NCI-H1436 (cell line): ENCODE results near the gene EGR1.
"Not testable (repeated sequence)": the region's sequence is repeated elsewhere in the genome, so short reads cannot be mapped to it uniquely, and the experiment has no call there.

Source experiments
- DNase-seq: peaks from one replicate; lab custom pipeline; 2025; lab: John Stamatoyannopoulos, UW

Gene EGR1

DNA sequence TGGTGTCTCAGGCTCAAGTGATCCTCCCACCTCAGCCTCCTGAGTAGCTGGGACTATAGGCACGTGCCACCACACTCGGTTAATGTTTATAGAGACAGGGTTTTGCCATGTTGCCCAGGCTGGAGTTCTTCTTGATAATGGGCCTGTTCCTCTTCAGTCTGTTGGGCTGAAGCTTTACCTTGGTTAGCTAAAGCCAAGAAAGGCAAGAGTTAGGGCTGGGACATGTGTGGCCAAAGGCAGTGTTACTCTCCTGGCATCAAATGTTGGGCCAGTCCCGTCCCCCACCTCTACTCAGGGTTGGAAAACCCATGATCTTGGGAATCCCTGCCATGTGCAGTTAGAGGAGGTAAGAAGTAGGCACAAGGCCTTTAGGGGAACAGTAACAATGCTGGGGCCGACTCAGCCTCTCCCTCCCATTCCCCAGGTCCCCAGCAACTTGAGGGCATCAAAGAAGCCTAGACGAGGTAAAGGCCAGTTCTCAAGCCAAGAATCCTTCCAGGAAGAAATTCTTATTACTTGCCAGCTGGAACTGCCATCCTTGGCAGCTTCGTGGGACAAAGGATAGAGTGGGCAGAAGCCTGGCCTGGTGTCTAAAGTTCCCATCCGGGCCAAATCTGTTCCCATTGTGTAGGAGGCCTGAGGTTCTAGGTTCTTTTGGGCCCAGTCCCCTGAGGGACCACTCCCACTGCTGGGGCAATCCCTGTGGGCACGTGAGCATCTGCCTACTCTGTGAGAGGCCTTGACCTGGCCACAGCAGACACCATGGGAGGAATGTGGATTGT is 4.5 kb downstream of the EGR1 start:
- no peak for DNase-seq

DNA sequence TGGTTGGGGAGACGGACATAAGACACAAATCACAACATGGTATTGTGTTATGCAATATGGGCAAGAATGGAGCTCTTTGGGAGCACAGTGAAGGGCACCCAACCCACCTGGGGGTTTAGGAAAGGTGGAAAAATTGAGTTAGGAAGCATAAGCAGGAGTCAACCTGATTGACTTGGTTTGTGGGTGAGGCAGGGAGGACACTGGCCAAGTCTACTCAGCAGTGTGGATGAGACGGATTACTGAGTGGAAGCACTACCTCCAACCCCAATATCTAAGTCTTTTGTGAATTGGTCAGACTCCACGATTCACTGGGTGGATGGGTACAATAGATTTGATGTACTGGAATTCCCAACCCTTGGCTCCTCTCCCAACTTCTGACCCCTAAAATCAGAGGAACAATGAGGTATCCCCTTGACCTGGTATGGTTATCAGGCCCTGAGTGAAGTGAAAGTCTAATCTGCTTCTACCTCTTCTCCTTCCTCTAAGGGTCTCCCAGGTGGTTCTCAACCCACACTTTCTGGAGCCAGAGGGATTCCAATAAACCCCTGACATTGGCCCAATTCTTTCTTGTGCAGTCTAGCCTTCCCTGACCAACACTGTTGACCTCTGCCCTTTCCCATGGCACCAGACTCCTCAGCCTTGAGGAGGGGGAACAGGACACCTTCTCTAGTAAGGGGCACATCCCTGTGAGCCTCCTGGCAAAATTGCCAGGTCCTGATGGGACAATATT is 5.2 kb downstream of the EGR1 start:
- no peak for DNase-seq

DNA sequence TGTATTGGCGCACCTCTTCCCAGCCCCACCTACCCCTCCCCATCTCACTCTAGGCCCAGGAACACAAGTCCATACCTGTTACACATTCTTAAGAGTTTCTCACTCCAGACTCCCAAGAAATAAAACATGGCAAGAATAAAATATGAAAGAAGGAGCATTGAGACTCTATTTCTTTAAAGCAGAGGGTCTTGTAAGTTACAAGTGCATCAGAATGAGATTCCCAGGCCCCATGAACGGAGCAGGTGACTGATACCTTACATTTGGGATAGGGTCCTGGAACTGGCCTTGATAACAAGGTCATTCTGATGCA is 5.7 kb downstream of the EGR1 start:
- DNase-seq, result no peak

DNA sequence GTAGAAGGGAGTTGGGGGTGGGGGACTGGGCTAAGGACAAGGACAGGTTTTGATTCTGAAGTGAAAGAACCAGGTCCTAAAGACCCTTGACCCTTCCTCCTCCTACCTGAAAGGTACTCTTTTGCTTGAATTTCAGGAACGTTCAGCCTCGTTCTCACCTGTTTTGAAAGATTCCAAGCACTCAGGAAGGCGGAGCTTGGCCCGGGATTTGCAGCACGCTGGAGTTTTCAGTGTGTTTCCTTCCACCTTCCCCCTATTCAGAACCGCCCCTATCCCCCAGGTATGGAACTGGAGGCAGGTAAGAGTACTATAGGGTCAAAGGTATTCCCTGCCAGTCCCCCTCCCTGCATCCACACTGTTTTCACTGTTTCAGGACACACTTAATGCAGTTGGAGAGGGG is 7.1 kb downstream of the EGR1 start:
- DNase-seq, result no peak

DNA sequence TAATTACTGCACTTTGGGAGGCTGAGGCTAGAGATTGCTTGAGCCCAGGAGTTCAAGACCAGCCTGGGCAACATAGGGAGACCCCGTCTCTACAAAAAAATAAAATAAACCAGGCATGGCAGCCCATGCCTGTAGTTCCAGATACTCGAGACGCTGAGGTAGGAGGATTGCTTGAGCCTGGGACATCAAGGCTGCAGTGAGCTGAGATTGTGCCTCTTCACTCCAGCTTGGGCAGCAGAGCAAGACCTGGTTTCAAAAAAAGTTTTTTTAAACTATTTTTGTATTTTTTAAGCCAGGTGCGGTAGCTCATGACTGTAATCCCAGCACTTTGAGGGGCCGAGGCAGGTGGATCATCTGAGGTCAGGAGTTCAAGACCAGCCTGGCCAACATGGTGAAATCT is 7.9 kb downstream of the EGR1 start:
- DNase-seq, result not testable (repeated sequence)

DNA sequence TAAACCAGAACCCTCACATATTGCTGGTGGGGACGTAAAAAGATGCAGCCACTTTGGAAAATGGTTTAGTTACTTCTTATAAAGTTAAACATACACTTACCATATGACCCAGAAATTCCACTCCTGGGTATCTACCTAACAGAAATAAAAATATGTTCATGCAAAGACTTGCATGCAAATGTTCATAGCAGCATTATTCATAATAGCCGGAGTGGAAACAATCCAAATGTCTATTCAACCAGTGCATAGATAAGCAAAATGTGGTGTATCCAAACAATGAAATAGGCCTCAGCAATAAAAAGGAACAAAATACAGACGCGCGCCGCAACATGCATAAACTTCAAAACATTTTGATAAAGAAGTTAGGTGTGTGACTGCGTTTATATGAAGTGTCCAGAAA is 11.6 kb downstream of the EGR1 start:
- DNase-seq, result no peak

DNA sequence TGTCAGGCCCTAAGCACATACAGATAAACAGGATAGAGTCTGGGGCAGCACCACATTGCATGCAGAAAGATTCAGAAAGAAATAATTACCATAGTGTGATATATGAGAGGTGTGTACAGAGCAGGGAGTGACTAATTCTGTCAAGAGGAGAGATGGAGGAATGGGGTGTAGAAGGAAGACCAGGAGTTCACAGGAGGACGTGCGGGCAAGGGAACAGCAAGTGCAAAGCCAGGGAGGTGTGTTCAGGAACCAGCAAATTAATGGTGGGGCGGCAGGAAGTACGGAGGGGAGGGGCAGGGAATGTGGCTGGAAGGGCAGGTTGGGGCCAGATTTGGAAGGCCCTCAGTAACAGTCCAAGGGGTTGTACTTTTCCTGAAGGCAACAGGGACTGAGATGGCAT is 17.4 kb downstream of the EGR1 start:
- no peak for DNase-seq

DNA sequence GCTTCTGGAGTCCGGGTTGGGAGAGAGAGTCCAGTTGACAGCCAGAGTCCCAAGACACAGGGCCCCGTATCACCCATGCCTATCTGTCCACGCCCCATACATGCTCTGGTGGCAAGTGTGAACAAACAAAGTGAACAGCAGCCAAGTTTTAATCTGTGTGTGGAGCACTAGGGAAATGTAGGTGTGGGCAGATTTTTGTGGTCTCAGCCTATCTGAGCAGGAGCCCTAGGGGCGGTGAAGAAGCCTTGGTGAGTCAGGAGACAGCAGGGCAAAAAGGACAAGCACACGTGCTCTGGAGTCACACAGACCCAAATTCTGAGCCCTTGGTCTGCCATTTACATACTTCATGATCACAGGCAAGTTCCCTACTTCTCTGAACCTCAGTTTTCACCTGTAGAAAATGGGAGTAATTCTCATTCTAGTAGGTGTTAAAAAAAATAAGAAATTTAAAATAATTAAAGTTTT is 23.2 kb downstream of the EGR1 start:
- DNase-seq, result no peak

DNA sequence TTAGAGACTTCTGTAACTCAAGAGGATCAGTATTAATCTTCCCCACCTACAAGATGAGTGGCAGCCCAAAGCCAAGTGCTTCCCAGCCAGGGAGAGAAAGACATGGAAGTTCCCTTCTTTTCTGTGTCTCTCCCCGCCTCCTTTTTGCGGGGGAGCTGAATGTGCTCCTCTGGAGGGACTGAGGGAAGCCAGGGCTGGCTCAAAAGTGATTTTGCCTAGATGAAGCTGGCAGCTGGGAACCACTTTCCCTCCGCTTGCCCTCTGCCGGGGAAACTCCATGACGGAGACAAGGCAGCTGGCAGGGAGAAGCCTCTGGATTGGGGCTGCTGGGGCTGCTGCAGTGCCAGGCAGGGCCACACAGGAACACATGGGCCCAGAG is 24.4 kb downstream of the EGR1 start:
- no peak for DNase-seq

DNA sequence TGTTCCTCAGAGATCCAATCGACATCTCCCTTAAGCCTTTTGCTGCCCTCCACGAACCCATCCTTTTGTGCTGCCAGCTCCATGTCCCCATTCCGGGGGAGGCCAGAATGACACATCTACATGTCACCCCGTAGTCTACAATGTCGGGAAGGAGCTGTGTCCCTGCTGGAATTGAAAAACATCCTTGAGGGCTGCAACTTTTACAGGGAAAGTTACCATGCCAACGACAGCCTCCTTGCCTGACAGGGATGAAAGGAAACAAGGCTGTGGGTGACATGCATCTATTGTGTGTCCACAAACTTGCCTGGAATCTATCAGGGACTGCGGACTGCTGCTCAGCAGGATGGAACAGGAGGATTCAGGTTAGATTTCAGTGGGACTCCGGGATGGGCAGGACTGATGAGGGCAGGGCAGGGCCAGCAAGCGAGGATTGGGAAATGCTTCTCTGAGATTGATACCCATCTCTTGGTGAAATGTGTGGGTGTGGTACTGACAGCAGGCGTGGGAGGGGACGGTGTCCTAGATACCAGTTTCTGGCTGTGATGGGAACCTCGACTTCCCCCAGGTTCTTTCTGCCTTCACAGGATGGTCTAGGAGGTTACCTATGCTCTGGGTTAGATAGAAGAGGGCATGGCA is 25.5 kb downstream of the EGR1 start:
- DNase-seq, result no peak

DNA sequence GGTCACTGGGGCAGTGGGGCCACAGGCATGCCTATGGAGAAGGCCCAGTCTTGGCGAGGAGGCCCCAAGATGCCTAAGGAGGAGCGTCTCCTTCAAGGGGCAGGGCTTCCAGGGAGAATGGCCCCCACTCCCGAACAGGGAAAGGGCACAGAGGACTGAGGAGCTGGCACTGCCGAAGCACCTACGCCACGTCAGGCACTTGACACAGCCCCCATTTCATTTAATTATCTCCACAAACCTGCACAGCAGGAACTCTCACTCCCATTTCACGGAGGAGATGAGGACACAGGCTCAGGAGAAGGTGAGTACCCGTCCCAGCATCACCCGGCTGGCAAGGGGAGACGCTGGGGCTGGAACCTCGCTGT is 26.0 kb downstream of the EGR1 start:
- no peak for DNase-seq

DNA sequence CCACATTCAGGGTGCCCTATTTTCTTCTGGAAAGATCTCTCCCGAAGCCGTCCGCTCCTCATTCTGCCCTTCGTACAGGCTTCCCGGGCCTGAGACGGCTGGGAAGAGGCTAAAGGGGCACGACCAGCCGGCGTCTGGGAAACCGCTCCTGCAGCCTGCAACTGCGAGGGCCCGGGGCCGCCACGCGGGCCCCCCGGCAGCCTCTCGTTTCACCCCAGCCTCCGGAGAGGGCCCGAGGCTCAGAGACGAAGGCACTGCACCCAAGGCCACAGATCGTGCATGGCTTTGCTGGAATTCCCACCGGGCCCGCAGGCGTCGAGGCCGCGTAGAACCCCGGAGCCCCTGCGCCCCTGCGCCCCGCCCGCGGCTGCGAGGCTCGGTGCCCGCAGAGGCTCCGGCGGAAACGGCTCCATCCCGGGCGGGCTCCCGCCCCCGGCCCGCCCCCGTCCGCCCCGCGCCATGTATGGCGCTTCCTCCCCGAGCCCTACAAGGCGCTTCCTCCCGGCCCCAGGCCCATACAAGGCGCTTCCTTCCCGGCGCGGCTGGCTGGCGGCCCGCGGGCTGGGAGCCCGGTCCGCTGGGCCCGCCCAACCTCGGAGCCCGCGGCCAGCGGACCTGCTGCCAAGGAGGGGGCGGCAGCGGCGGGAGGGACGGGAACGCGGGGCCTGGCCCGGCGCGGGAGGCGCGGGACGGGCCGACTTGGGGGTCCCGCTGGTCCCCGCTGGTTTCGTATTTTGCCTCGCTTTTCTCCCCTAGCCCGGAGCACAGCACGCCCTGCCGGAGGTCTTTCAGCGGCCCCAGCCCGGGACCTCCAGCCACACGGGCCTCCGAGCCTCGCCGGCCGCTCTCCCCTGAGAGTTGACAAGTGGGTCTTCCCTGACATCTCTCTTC is 26.6 kb downstream of the EGR1 start:
- DNase-seq, result peak; percentile 56

DNA sequence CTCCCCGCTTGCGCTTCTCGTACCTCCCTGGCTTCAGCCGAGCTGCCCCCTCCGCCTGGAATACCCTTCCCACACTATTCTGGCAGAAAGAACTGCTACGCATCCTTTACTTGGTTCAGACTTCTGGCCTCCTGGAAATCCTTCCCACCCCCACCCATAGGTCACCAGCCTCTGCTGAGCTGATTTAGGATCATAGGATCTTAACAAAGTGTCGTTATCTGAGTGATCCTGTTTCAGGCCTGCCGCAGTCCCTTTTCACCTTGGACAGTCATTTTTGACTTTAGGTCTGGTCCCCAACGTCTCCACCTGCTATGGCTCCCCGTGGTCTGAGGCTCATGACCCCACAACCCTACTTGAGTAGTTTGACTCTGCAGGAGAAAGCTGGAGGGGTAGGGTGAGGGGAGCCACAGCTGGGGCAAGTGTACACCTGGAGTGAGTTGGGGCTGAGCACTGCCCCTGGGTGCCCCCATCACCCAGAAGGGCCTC is 27.3 kb downstream of the EGR1 start:
- no peak for DNase-seq

DNA sequence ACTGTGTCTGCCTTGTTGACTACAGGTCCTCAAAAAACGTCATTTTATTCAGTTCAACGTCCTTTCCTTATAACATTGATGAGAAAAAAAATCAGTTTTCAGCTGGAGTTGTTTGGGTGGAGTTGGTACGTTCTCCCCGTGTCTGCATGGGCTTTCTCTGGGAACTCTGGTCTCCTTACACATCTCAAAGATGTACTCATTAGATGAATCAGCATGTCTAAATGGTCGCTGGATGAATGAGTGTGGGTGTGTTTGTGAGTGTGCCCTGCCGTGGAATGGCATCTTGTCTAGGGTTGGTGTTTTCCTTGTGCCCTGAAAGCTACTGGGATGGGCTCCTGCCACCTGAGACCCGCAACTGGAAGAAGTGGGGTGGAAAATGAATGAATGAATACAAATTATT is 30.1 kb downstream of the EGR1 start:
- DNase-seq, result no peak

DNA sequence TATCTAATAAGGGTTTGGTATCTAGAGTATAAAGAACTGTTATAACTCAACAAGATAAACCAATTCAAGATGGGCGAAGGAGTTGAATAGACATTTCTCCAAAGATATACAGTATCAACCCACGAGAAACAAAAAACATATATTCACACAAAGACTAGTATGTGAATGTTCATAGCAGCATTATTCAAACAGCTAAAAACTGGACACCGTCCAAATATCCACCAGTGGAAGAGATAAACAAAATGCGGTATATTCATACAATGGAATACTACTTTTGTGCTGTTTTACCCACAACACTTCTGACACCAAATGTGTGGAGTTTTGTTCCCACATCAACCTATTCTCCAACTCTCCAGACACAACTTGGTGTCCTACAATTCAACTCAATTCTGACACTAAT is 33.1 kb downstream of the EGR1 start:
- no peak for DNase-seq

DNA sequence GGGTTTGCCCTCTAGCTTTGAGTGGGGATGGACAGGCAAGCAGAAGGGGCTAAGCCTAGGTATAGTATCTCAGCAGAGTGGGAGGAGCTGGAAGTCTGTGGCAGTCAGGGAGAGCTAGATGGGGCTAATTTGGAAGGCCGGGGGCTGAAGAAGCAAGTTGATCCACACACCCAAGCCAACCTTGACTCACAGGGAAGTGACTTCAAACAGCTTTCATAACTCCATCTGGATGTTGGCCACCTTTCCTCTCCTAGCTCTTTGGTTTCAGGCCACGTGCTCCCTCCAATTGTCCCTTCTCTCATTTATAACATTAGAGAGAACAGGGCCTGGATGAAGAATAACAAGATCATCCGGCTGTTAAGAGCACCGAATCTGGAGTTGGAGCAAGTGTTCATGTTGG is 36.8 kb downstream of the EGR1 start:
- no peak for DNase-seq

DNA sequence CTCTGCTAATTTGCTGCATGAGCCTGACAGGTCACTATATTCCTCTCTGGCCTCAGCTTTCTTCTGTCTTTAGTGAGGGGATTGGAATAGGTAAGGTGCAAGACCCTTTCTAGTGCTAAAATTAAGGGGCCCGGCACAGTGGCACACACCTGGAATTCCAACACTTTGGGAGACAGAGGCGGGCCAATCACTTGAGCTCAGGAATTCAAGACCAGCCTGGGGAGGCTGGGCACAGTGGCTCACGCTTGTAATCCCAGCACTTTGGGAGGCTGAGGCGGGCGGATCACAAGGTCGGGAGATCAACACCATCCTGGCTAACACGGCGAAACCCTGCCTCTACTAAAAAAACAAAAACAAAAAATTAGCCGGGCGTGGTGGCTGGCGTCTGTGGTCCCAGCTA is 37.2 kb downstream of the EGR1 start:
- DNase-seq, result no peak

DNA sequence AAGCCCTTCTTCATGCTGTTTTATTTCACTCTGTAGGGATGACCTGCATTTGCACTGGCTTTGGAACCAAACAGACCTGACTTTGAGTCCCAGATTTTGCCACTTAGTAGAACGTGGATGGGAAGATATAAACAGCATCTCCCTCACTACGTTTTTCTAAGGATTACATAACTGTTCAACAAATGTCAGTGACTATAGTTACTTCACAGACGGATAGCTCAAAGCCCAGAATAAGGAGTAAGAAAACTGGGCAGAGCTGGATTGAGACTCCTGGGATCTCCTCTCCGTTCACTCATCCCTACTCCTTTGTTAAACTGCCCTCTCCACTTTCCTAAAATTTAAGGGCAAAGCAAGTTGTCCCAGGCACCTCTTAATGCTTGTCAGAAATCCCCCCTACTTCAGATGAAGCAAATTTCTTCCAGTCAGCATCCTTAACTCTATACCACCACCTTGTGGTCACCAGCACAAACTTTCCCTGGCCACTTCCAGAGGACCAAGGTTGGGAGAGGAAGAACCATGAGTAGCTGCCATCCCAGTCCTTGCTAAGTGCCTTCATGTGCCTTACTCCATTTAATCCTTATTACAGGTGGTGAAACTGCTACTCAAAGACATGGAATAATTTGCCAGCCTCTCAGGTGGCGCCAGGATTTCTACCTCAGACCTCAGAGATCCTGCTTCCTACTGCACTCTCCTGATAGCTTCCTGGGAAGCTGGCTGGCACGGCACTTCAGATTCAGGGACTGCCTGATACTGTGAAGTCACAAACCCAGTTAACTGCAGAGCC is 38.4 kb downstream of the EGR1 start:
- peak; percentile 43 for DNase-seq

DNA sequence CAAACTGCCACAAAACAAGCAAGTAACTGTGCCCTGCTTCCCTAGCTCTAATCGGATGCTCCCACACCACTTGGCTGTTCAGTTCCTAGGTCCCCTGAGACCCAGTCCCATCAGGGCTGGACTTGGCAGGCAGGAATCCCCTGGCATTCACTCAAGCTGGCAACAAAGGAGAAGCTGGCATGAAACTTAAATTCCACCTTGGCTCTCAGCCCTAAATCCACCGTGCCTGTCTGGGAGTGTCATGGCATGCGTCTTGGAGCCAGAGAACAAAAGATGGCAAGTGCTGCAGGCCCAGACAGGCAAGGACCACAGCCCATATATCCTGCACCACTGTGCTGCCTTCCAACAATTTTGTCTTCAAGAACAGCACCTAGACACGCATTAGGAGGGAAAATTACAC is 39.5 kb downstream of the EGR1 start:
- DNase-seq, result no peak

DNA sequence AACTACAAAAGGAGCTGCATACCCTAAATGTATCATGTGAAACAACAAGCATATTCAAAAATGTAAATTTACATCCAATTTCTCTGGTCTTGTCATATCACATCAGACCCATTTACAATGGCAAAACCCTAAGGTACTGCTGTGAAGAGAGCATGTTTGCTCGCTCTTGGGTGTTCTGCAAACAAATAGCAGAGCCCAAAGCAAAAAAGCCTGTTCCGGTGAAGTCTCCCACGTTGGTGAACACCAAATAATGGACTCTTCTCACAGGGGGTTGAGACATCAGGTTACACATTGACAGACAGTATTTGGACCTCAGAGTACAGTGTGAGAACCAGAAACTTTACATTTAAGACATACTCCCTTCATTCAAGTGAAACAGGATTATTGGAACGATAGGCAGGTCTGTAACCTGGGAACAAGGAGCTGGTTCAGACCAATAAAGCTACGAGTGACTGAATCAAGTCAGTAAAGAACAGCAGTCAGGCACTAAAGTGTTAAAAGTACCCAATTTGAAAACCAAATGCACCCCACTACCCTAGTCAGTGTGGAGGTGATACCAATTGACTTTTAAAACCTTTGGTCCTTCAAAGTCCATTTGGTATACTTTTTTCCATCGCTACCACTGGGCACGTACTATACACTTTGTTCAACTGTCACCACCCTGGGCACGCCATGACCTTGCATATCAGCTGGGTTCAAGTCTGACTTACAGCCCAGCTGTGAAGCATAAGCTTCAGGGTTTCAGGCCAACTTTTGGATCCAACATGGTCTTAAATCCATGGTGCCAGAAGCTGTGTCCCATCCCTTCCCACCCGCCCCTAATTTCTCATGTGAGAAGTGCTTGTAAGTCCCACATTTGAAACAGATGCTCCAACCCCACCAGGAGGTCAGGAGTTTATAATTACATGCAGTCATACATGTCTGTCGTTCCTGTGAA is 41.4 kb downstream of the EGR1 start:
- DNase-seq, result no peak
